Breast epithelium (tissue), 4 donors: ENCODE measurements around the gene REEP1. TPM values are rescaled to one million over a fixed set of nuclear protein-coding genes. Genes with fewer than 3 reads are reported as not detected.

ENCODE experiments used
- DNase-seq, 2 donors: peaks; one replicate each; pipeline ENCODE4 v3.0.0-alpha.2; 2019; ENCODE audit warnings: low spot score in 2 of 2
- H3K27ac ChIP-seq, 2 donors: fragments of 200-600 bp; sonication (generic) in 1 of 2; one replicate each; pipeline ENCODE4 v1.5.1; 2016 to 2019; ENCODE audit warnings: mild to moderate bottlenecking in 1 of 2
- H3K27me3 ChIP-seq, 2 donors: fragments of 200-600 bp; sonication (generic) in 1 of 2; one replicate each; pipeline versions ENCODE4 v1.5.1 to v1.6.0; 2017 to 2019; ENCODE audit warnings: control low read depth in 1 of 2, mild to moderate bottlenecking in 1 of 2
- H3K36me3 ChIP-seq: fragments of 200-600 bp; one replicate; pipeline ENCODE4 v1.5.1; 2019
- H3K4me1 ChIP-seq, 2 donors: fragments of 200-600 bp; sonication (generic); one replicate each; pipeline ENCODE4 v1.5.1; 2016 to 2019; ENCODE audit warnings: control low read depth in 1 of 2
- H3K4me3 ChIP-seq, 3 donors: fragments of 200-600 bp; sonication (generic); 1 replicate in 2 of 3; 2 replicates in 1 of 3; pipeline ENCODE4 v1.5.1; 2016 to 2019; ENCODE audit warnings: mild to moderate bottlenecking in 3 of 3, moderate library complexity in 2 of 3
- H3K9me3 ChIP-seq, 2 donors: fragments of 200-600 bp; sonication (generic) in 1 of 2; one replicate each; pipeline ENCODE4 v1.5.1; 2016 to 2019; ENCODE audit warnings: control low read depth in 1 of 2
- POLR2A ChIP-seq: fragments of 450-650 bp; IDR thresholded peaks from one replicate; pipeline ENCODE4 v1.6.1; 2016; ENCODE audit warnings: antibody characterized with exemption, mild to moderate bottlenecking, moderate library complexity
- POLR2AphosphoS5 ChIP-seq, 3 donors: sonication (generic); formaldehyde crosslinking; IDR thresholded peaks; one replicate each; pipeline ENCODE4 v1.6.1; 2017; ENCODE audit warnings: antibody characterized with exemption in 3 of 3
- intact Hi-C: fragments of 100-400 bp; cut with DNase I; formaldehyde crosslinking; loops from one replicate; pipeline ENCODE4 v1.15.1; 2023; ENCODE audit warnings: low total_unique reads
- total RNA-seq, 3 donors: library from RNA; depleted of rRNA; stranded (reverse); fragments of >200 nt; gene quantifications; one replicate each; pipeline ENCODE4 v1.1.0, GENCODE V29; 2016
- TF ChIP-seq, protein P1 (sequence below), 3 donors: fragments of 450-650 bp; IDR thresholded peaks; one replicate each; pipeline ENCODE4 v1.5.1; 2016 to 2017; ENCODE audit warnings: antibody characterized with exemption in 3 of 3, mild to moderate bottlenecking in 3 of 3, moderate library complexity in 3 of 3

The REEP1 gene
- total RNA-seq, 3 donors from 2014 or later = 0.32 to 3.8 (median 1.3) TPM

DNA sequence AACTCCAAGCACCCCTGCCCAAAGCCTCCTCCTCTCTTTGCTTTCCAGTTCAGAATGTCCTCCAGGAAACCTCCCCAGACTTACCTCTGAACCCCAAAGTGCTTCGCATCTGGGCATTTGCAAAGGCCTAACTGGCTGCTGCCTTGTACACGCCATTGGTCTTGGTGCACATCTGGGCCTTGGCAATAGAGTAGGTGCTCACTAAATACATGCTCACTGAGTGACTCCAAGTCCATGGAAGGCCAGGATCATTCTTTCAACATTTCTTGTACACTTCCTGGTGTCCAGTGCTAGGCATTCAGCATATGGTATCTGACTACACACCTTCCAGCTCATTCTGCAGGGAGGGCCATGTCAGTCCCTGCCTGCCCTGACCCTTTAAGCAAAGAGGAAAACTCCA is 109.7 kb downstream of the REEP1 start:
- H3K27ac ChIP-seq = no peak overlapping the region
- TF ChIP-seq POLR2AphosphoS5 (IDR thresholded peaks at IDR 0.05) (no peak), POLR2A (no peak)
- TF ChIP-seq, protein P1, sequence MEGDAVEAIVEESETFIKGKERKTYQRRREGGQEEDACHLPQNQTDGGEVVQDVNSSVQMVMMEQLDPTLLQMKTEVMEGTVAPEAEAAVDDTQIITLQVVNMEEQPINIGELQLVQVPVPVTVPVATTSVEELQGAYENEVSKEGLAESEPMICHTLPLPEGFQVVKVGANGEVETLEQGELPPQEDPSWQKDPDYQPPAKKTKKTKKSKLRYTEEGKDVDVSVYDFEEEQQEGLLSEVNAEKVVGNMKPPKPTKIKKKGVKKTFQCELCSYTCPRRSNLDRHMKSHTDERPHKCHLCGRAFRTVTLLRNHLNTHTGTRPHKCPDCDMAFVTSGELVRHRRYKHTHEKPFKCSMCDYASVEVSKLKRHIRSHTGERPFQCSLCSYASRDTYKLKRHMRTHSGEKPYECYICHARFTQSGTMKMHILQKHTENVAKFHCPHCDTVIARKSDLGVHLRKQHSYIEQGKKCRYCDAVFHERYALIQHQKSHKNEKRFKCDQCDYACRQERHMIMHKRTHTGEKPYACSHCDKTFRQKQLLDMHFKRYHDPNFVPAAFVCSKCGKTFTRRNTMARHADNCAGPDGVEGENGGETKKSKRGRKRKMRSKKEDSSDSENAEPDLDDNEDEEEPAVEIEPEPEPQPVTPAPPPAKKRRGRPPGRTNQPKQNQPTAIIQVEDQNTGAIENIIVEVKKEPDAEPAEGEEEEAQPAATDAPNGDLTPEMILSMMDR (IDR thresholded peaks at IDR 0.05) = no peak
- intact Hi-C loops = no loop called here
- peaks cover 0 to 7% of the 10 kb centered on the region in 2 donors for H3K4me1 ChIP-seq
- no peak for DNase-seq
- no peaks in the 10 kb centered on the region for H3K27me3 ChIP-seq
- H3K9me3 ChIP-seq = no peaks in the 10 kb centered on the region
- no peaks in the 10 kb centered on the region for H3K36me3 ChIP-seq
- H3K4me3 ChIP-seq = no peak overlapping the region

DNA sequence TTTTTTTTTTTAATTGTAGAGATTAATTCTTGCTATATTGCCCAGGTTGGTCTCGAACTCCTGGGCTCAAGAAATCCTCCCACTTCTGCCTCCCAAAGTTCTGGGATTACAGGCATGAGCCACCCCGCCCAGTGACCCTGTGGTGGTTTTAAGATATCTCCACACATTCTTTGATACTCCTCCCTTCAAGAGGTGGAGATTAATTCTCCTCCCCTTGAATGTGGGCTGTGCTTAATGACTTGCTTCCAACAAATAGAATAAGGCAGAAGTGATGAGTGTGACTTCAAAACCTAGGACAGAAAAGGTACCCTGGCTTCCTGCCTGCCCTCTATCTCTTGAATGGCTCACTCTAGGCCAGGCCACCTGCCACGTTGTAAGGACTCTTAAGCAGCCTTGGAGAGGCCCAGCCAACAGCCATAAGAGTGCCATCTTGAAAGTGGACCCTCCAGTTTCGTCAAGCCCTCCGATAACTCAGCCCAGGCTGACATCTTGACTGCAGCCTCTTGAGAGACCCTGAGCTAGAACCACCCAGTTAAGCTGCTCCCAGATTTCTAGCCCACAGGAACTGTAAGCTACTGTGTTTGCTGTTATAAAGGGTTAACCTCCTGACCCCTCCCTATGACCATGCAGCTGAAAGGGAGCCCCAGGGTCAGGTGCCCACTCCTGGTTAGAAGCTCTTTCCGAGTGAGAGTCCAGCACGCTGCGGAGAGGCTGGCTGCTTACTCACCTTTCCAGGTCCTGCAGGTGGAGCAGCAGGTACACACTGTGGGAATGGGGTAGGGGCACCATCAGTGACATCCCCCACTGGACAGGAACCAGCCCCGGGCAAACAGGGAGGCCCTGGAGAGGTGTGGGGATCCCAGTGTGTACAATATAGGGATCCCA is 110.5 kb downstream of the REEP1 start:
- H3K27me3 ChIP-seq = no peaks in the 10 kb centered on the region
- TF ChIP-seq POLR2A = no peak
- TF ChIP-seq, protein P1 (IDR thresholded peaks at IDR 0.05) = no peak
- no peak for TF ChIP-seq POLR2AphosphoS5 (IDR thresholded peaks at IDR 0.05)
- H3K4me3 ChIP-seq = no peak overlapping the region
- H3K36me3 ChIP-seq = no peaks in the 10 kb centered on the region
- H3K27ac ChIP-seq = no peak overlapping the region
- intact Hi-C loops = no loop called here
- H3K9me3 ChIP-seq = no peaks in the 10 kb centered on the region
- no peak for DNase-seq
- H3K4me1 ChIP-seq = peaks cover 0 to 7% of the 10 kb centered on the region in 2 donors

DNA sequence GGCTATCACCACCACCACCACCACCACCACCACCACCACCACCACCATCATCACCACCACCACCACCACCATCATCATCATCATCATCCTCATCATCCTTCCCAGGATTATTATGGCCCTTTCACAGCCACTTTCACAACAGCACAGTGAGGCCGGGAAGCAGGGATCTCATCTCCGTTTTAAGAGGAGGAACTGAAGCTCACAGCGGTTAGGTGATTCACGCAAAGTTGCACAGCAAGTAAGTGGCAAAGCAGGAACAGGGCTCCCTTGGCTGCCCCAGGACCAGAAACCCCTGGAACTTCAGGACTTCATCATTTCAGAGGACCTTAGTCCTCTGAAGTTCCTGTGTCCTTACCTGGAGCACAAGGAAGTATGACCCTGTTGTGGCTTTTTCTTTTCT is 111.4 kb downstream of the REEP1 start:
- H3K27ac ChIP-seq = peak overlapping the region in 1 of 2 donors; percentile 59
- H3K36me3 ChIP-seq = no peaks in the 10 kb centered on the region
- peaks cover 0 to 7% of the 10 kb centered on the region in 2 donors for H3K4me1 ChIP-seq
- H3K27me3 ChIP-seq = no peaks in the 10 kb centered on the region
- H3K4me3 ChIP-seq = no peak overlapping the region
- DNase-seq = no peak
- H3K9me3 ChIP-seq = no peaks in the 10 kb centered on the region
- TF ChIP-seq, protein P1 (IDR thresholded peaks at IDR 0.05) = no peak
- TF ChIP-seq POLR2AphosphoS5 (IDR thresholded peaks at IDR 0.05) = no peak
- intact Hi-C loops = no loop called here

DNA sequence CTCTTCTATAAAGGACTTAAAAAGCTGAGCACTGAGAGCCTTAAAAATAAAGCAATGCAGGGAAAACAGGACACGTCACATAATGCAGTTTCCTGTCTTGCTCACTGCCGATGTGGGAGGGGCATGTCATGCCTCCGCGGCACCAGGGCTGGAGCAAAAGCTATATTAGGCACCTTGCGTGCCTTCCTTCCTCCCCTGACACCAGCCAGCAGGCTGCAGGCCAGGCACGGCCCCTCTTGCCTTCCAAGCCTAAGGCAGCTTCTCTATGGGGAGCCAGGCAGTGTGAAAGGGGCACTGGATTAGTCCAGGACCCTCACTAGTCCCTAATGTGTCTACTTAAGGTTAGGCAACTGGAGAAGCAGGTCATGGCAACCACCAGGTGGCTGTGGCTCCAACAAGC is 111.8 kb downstream of the REEP1 start:
- Histone ChIP-seq H3K4me1 (peaks cover 0 to 7% of the 10 kb centered on the region in 2 donors), H3K27ac (peak overlapping the region; percentile 30 to 59), H3K9me3 (no peaks in the 10 kb centered on the region), H3K4me3 (no peak overlapping the region), H3K36me3 (no peaks in the 10 kb centered on the region), H3K27me3 (no peaks in the 10 kb centered on the region)
- no peak for TF ChIP-seq POLR2A
- TF ChIP-seq, protein P1 (IDR thresholded peaks at IDR 0.05) = no peak
- no peak for TF ChIP-seq POLR2AphosphoS5 (IDR thresholded peaks at IDR 0.05)
- no peak for DNase-seq
- intact Hi-C loops = no loop called here

DNA sequence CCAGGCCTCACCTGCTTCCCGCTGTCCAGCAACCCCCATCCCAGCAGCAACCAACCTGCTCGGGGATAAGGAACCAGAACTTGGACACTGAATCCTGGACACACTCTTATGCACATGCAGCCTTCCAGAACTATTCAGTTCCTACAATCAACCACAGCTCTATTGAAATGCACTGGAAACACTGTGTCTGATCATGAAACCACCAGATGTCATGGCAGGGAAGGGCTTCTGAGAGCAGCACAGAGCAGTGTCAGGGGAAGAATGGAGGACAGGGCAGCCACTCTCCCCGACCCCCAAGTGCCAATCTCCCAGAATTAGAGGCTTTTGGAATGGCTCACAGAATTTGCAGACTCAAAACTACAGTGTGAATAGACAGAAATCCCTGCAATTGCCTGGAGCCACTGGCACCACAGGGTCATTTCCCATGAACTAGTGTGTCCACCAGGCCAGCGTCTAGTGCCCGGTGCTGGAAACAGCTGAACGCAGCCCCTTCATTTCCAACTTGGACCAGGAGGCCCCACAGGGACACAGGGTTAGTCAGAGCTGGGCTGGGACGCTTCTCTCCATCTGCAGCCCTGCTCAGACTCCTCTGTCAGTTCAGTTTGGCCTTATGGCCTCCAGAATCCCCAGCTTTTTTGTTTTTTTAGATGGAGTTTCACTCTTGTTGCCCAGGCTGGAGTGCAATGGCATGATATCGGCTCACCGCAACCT is 112.6 kb downstream of the REEP1 start:
- H3K4me1 ChIP-seq = peaks cover 0 to 7% of the 10 kb centered on the region in 2 donors
- intact Hi-C loops = loop anchor here (5.0 kb wide), 1 partner anchor 148 kb away; no protein-coding TSS in a partner anchor
- no peak overlapping the region for H3K4me3 ChIP-seq
- no peaks in the 10 kb centered on the region for H3K9me3 ChIP-seq
- no peaks in the 10 kb centered on the region for H3K27me3 ChIP-seq
- peak overlapping the region; percentile 30 to 59 for H3K27ac ChIP-seq
- no peaks in the 10 kb centered on the region for H3K36me3 ChIP-seq
- TF ChIP-seq POLR2A (no peak), POLR2AphosphoS5 (IDR thresholded peaks at IDR 0.05) (no peak)
- TF ChIP-seq, protein P1 (IDR thresholded peaks at IDR 0.05) = no peak
- no peak for DNase-seq
